DMS79 treated with DMSO at 0.1 percent for 48 hours (cell line): Measurements from ENCODE around the gene CLDN5.

Experiments used
- DNase-seq: peaks from one replicate; lab custom pipeline; 2025; lab: John Stamatoyannopoulos, UW

CLDN5 gene

DNA sequence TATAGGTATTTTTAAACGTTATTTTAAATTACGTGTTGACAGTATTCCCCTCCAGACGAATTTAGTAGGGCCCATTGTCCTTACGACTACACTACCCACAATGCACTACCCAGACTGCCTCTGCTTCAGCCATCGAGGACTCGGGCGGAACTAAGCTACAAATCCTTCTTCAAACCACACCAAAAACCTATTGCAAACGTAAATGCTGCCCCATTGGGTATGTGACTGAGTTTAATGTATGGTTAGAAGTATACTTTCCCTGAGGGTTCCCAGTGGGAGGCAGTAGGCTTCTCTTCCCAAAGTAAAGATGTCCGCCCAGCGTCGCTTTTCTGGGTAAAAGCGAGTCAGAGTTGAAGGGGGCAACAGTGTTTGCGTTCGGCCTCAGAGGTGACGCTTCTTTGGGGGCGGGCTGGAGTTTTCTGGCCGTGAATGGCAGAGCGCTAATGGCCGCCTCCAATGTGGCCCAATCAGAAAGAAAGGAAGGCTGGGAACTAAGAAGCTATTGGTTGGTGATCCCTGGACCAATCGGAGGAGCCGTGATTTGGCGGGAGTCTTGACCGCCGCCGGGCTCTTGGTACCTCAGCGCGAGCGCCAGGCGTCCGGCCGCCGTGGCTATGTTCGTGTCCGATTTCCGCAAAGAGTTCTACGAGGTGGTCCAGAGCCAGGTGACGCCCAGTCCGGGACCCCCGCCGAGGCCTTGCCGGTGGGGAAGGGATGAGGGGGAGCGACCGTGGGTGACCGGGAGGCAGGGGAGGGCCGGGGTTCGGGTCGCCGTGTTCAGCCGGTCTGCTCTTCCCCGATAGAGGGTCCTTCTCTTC is 44.6 kb downstream of the CLDN5 start, which contains the start of gene CDC45:
TSS of gene CDC45 (plus strand) at position 566 of the 818 bp plus-strand sequence. CDS start at position 615, 49 bp downstream.
- DNase-seq: peak; percentile 85

DNA sequence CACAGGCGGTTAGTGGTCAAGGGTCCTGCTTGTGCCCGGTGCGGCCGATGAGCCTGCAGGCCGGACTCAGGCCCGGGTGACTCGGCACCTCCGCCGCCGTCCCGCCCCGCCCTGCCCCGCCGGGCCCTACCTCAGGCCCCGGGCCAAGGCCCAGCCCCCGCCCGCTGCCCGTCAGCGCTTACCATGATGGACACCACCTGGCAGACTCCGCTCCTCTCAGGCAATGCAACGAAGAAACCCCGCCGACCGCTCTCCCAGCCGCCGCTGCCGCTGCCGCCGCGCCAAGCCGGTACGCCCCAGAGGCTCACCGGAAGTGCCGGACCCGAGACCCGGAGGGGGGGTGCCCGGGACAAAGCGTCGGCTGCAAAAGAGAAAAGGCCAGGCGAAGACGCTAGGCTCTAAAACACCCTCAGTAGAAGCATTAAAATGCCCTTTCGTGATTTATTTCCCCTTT is 45.3 kb downstream of the CLDN5 start, which contains the start of gene UFD1:
TSS of gene UFD1 (minus strand) at position 293 of the 454 bp plus-strand sequence. CDS start at position 185, 108 bp downstream.
- DNase-seq: no peak

DNA sequence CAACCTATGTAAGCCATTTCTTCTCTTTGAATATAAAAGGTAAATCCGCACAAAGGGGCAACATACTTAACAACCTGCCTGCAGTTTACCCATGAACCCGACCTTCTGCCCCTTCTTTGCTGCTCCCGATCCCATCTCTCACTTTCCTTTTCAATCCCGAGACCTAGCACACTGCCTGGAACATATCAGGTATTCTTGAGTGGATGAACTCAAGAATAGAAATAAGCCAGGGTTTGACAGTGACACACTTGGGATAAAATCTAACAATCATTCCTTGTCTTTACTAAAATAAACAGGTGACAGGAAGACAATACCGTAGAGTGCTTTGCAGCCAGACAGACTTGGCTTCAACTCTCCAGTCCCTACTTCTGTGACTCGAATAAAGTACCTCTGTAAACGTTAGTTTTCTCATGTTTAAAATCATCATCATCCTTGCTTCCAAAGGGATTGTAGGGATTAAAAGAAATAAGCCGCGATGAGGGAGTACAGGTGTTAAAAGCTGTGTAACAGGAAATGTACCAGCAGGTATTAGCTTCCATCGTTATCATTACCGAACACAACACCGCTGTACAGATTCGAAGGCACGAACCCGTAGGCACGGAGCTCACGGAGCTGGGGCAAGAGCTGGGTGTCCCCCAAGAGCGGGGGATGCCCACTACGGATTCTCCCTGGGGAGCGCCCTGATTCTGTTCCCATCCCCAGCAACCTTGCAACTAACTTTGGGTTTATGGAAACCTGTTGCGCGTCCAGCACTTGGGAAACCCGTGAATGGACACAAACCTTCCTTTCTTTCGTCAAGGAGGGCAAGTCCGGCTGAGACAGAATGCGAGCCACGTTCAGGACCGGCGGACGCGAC is 45.9 kb downstream of the CLDN5 start:
- no peak for DNase-seq

DNA sequence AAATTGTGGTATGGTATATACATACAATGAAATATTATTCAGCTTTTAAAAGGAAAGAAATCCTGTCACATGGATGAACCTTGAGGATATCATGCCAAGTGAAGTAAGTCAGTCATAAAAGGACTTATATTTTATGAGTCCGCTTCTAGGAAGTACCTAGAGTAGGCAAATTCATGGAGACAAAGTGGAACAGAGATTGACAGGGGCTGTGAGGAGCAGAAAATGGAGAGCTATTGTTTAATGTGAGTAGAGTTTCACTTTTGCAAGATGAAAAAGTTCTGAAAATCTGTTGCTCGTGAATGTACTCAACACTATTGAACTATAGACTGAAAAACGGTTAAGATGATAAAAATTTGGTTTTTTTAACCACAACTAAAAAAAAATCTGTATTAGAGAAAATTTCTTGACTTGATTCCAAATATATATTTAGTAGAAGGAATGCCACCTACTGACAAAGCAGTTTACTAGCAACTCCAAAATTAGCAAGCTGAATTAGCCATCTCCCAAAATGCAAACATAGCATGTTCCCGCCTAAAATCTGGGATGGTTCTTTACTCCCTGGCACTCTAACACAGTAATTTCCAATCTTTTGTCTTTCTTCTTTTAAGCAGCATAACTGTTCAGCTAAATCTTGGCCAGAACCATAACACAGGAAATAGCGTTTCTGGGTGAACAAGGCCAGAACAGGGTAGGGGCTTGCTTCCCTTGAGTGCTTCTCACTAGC is 46.7 kb downstream of the CLDN5 start:
- DNase-seq: peak; percentile 3

DNA sequence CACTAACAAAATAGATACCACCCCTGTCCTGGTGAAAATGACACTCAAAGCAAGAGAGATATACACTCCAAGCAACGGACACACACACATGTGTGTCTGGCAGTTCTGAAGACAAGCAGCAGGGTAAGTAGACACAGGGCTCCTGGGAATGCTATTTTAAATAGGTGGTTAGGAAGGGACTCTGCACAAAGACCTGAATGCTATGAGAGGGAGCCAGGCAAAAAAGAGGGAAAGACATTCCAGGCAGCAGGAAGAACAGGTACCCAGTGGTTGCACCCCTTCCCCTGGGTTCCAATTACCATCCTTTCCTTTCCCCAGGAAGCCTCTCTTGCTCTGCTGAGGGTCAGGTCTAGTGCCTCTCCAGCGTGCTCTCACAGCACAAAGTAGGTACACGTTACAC is 48.2 kb downstream of the CLDN5 start:
- no peak for DNase-seq

DNA sequence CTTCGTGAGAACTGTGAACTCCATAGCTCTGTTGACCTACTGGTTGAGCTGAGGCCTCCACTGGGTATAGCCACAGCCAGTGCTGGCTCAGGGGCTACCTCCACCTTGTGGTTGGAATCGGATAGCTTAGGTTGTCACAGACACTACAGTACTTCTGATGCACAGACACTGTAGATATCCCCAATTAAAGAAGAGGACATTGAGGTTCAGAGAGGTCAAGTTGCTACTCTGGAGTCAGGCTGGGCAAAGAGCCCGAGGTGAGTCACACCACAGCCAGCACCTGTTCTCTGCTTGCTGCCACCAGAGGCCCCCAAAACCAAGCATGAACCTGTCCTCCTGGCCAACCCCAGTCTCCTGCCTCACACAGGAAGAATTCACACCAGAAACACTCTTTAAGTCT is 50.6 kb downstream of the CLDN5 start:
- no peak for DNase-seq
